T-helper 1 cell treated with Interleukin-12 subunit alpha and Interleukin-12 subunit beta and Interleukin-4 antibody, amounts not matched to agents 30 μg/mL and 1 μg/mL, for 36 hours (primary cell): Measurements from ENCODE around the gene HYDIN.
"Not testable (repeated sequence)": the region's sequence is repeated elsewhere in the genome, so short reads cannot be mapped to it uniquely, and the experiment has no call there.

Experiments used
- H3K27ac Mint-ChIP-seq: one replicate; pipeline ENCODE4 v1.8.0; 2021; ENCODE audit warnings: mild to moderate bottlenecking, mixed read lengths
- H3K27me3 Mint-ChIP-seq: one replicate; pipeline ENCODE4 v1.8.0; 2021; ENCODE audit warnings: low read depth, mixed read lengths
- H3K36me3 Mint-ChIP-seq: one replicate; pipeline ENCODE4 v1.8.0; 2021; ENCODE audit warnings: low read depth, mixed read lengths
- H3K4me1 Mint-ChIP-seq: one replicate; pipeline ENCODE4 v1.8.0; 2021; ENCODE audit warnings: low read depth, mixed read lengths
- H3K4me3 Mint-ChIP-seq: one replicate; pipeline ENCODE4 v1.8.0; 2021; ENCODE audit warnings: mild to moderate bottlenecking, moderate library complexity, mixed read lengths
- H3K9me3 Mint-ChIP-seq: one replicate; pipeline ENCODE4 v1.8.0; 2021; ENCODE audit warnings: mixed read lengths

Gene HYDIN

GRCh38 chr16:70818088-70818487, 412.4 kb downstream of the HYDIN start:
- H3K27ac Mint-ChIP-seq, H3K36me3 Mint-ChIP-seq, H3K27me3 Mint-ChIP-seq, H3K9me3 Mint-ChIP-seq, H3K4me1 Mint-ChIP-seq, H3K4me3 Mint-ChIP-seq: not testable (repeated sequence)

GRCh38 chr16:70809392-70810060, 421.0 kb downstream of the HYDIN start:
- no peaks in the 10 kb centered on the region for H3K27me3 Mint-ChIP-seq
- no peaks in the 10 kb centered on the region for H3K36me3 Mint-ChIP-seq
- no peaks in the 10 kb centered on the region for H3K4me1 Mint-ChIP-seq
- no peak overlapping the region for H3K27ac Mint-ChIP-seq
- no peak overlapping the region for H3K4me3 Mint-ChIP-seq
- peaks cover under 1% of the 10 kb centered on the region for H3K9me3 Mint-ChIP-seq

GRCh38 chr16:70808371-70808770, 422.2 kb downstream of the HYDIN start:
- H3K4me3 Mint-ChIP-seq = no peak overlapping the region

GRCh38 chr16:70805787-70806186, 424.7 kb downstream of the HYDIN start:
- no peaks in the 10 kb centered on the region for H3K27me3 Mint-ChIP-seq
- H3K9me3 Mint-ChIP-seq = peaks cover 8% of the 10 kb centered on the region
- H3K27ac Mint-ChIP-seq = no peak overlapping the region
- H3K4me3 Mint-ChIP-seq = no peak overlapping the region
- peaks cover 5% of the 10 kb centered on the region for H3K4me1 Mint-ChIP-seq
- H3K36me3 Mint-ChIP-seq = no peaks in the 10 kb centered on the region

More at GRCh38 chr16:70808371-70808770, 422.2 kb downstream of the HYDIN start:
- no peaks in the 10 kb centered on the region for H3K27me3 Mint-ChIP-seq
- H3K36me3 Mint-ChIP-seq = no peaks in the 10 kb centered on the region
- H3K27ac Mint-ChIP-seq = no peak overlapping the region
- no peaks in the 10 kb centered on the region for H3K4me1 Mint-ChIP-seq
- peaks cover 8% of the 10 kb centered on the region for H3K9me3 Mint-ChIP-seq

- H3K4me1 Mint-ChIP-seq = peaks cover 7% of the 10 kb centered on the region
- H3K27me3 Mint-ChIP-seq = no peaks in the 10 kb centered on the region
- H3K36me3 Mint-ChIP-seq = no peaks in the 10 kb centered on the region
- peaks cover 8% of the 10 kb centered on the region for H3K9me3 Mint-ChIP-seq
- H3K27ac Mint-ChIP-seq = no peak overlapping the region
- no peak overlapping the region for H3K4me3 Mint-ChIP-seq
Measured at GRCh38 chr16:70805380-70805779, 425.1 kb downstream of the HYDIN start.

GRCh38 chr16:70804734-70805169, 425.8 kb downstream of the HYDIN start:
- Mint-ChIP-seq H3K27ac (peak overlapping the region; percentile 26), H3K27me3 (no peaks in the 10 kb centered on the region), H3K36me3 (no peaks in the 10 kb centered on the region), H3K4me3 (no peak overlapping the region), H3K9me3 (peaks cover 8% of the 10 kb centered on the region), H3K4me1 (peaks cover 13% of the 10 kb centered on the region)

GRCh38 chr16:70804153-70804733, 426.3 kb downstream of the HYDIN start:
- H3K27ac Mint-ChIP-seq = peak overlapping the region; percentile 26
- no peak overlapping the region for H3K4me3 Mint-ChIP-seq
- H3K9me3 Mint-ChIP-seq = peaks cover 8% of the 10 kb centered on the region
- no peaks in the 10 kb centered on the region for H3K36me3 Mint-ChIP-seq
- H3K4me1 Mint-ChIP-seq = peaks cover 16% of the 10 kb centered on the region
- H3K27me3 Mint-ChIP-seq = no peaks in the 10 kb centered on the region

- H3K27ac Mint-ChIP-seq = no peak overlapping the region
- peaks cover 22% of the 10 kb centered on the region for H3K4me1 Mint-ChIP-seq
Measured at GRCh38 chr16:70803319-70803718, 427.2 kb downstream of the HYDIN start.

GRCh38 chr16:70801611-70802010, 428.9 kb downstream of the HYDIN start:
- Mint-ChIP-seq H3K36me3 (peaks cover 5% of the 10 kb centered on the region), H3K9me3 (peaks cover 8% of the 10 kb centered on the region), H3K4me1 (peaks cover 22% of the 10 kb centered on the region), H3K4me3 (peak overlapping the region; percentile 94), H3K27me3 (no peaks in the 10 kb centered on the region), H3K27ac (peak overlapping the region; percentile 62)

More at GRCh38 chr16:70803319-70803718, 427.2 kb downstream of the HYDIN start:
- Mint-ChIP-seq H3K36me3 (no peaks in the 10 kb centered on the region), H3K4me3 (no peak overlapping the region), H3K27me3 (no peaks in the 10 kb centered on the region), H3K9me3 (peaks cover 8% of the 10 kb centered on the region)

- Mint-ChIP-seq H3K4me3 (peak within 1 kb of the TSS; percentile 94), H3K27ac (peak within 1 kb of the TSS; percentile 91), H3K4me1 (peaks cover 23% of the 10 kb centered on the region), H3K36me3 (peaks cover 5% of the 10 kb centered on the region), H3K27me3 (no peaks in the 10 kb centered on the region), H3K9me3 (peaks cover 8% of the 10 kb centered on the region)
Measured at GRCh38 chr16:70800781-70801480, 429.6 kb downstream of the HYDIN start, which contains the start of gene VAC14. Gene VAC14 (minus strand): TSS chr16:70801158. CDS start chr16:70800900, 258 bp downstream.

GRCh38 chr16:70800311-70800710, 430.2 kb downstream of the HYDIN start:
- Mint-ChIP-seq H3K27ac (peak overlapping the region; percentile 89), H3K9me3 (peaks cover 8% of the 10 kb centered on the region), H3K4me1 (peaks cover 25% of the 10 kb centered on the region), H3K36me3 (peaks cover 5% of the 10 kb centered on the region), H3K27me3 (no peaks in the 10 kb centered on the region), H3K4me3 (peak overlapping the region; percentile 94)

GRCh38 chr16:70796301-70796700, 434.2 kb downstream of the HYDIN start:
- H3K9me3 Mint-ChIP-seq = no peaks in the 10 kb centered on the region
- no peak overlapping the region for H3K4me3 Mint-ChIP-seq
- H3K27ac Mint-ChIP-seq = no peak overlapping the region
- peaks cover 24% of the 10 kb centered on the region for H3K4me1 Mint-ChIP-seq
- H3K27me3 Mint-ChIP-seq = no peaks in the 10 kb centered on the region
- peaks cover 5% of the 10 kb centered on the region for H3K36me3 Mint-ChIP-seq

- peaks cover 5% of the 10 kb centered on the region for H3K36me3 Mint-ChIP-seq
- H3K4me1 Mint-ChIP-seq = peaks cover 18% of the 10 kb centered on the region
- no peaks in the 10 kb centered on the region for H3K9me3 Mint-ChIP-seq
- H3K27me3 Mint-ChIP-seq = no peaks in the 10 kb centered on the region
- no peak overlapping the region for H3K4me3 Mint-ChIP-seq
- H3K27ac Mint-ChIP-seq = no peak overlapping the region
Measured at GRCh38 chr16:70795296-70795912, 435.1 kb downstream of the HYDIN start.

- Mint-ChIP-seq H3K9me3 (no peaks in the 10 kb centered on the region), H3K27me3 (no peaks in the 10 kb centered on the region), H3K4me1 (peaks cover 6% of the 10 kb centered on the region), H3K27ac (no peak overlapping the region), H3K36me3 (peaks cover 5% of the 10 kb centered on the region), H3K4me3 (no peak overlapping the region)
Measured at GRCh38 chr16:70793851-70794502, 436.5 kb downstream of the HYDIN start.
